PC-3 (cell line): ENCODE measurements around the gene BEND2.

Source experiments
- EZH2phosphoT487 ChIP-seq: fragments of 300-600 bp; sonication (generic); IDR thresholded peaks from 2 replicates; pipeline ENCODE4 v1.6.1; 2018; ENCODE audit warnings: mild to moderate bottlenecking, antibody characterized with exemption, low read length, borderline replicate concordance
- TF ChIP-seq, protein P1 (sequence below): fragments of 300-600 bp; sonication (generic); conservative IDR thresholded peaks from 2 replicates; pipeline ENCODE4 v1.5.1; 2017; ENCODE audit warnings: antibody characterized with exemption, low read depth, mild to moderate bottlenecking, low read length

- TF ChIP-seq, protein P1, sequence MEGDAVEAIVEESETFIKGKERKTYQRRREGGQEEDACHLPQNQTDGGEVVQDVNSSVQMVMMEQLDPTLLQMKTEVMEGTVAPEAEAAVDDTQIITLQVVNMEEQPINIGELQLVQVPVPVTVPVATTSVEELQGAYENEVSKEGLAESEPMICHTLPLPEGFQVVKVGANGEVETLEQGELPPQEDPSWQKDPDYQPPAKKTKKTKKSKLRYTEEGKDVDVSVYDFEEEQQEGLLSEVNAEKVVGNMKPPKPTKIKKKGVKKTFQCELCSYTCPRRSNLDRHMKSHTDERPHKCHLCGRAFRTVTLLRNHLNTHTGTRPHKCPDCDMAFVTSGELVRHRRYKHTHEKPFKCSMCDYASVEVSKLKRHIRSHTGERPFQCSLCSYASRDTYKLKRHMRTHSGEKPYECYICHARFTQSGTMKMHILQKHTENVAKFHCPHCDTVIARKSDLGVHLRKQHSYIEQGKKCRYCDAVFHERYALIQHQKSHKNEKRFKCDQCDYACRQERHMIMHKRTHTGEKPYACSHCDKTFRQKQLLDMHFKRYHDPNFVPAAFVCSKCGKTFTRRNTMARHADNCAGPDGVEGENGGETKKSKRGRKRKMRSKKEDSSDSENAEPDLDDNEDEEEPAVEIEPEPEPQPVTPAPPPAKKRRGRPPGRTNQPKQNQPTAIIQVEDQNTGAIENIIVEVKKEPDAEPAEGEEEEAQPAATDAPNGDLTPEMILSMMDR: no peak
- no peak for TF ChIP-seq EZH2phosphoT487
Observed at GRCh38 chrX:18179446-18179845, 41.2 kb downstream of the BEND2 start.
